ENCODE data around the gene HSPA14.
"Not testable (repeated sequence)": the region's sequence is repeated elsewhere in the genome, so short reads cannot be mapped to it uniquely, and the experiment has no call there.

Gene HSPA14

GRCh38 chr10:14837757-14838581 is at the start of gene HSPA14, which contains the start of the genes CDNF and MSANTD7:
HSPA14 (plus strand) TSS chr10:14838306; CDS start chr10:14838403, 97 bp downstream.
CDNF (minus strand) TSS chr10:14838037; CDS start chr10:14837946, 91 bp downstream.
MSANTD7 (plus strand) TSS chr10:14838306; CDS start chr10:14842285, 3,979 bp downstream.
- peak; percentile 99 for DNase-seq (ENCODE audit: low read depth)

GRCh38 chr10:14798636-14799035 is 39.5 kb upstream of the HSPA14 start:
- no peak for DNase-seq (ENCODE audit: low read depth)

DNA sequence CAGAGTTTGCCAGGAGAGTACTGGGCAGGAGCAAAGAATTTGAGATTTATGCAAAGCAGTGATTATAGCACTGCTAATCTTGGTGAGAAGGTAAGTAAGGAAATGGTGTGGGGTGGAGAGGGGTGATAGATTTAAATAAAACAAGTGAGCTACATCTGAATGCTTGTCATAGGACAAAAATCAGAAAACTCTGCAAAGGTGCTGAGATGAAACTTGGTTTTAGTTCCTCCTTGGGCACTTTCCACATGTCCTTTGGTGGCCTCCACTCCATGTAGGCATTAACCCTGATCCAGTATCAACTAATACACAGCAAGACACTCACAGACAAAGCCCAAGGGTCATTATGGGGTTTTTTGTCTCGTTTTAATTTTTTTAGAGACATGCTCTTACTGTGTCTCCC is 37.7 kb upstream of the HSPA14 start:
- no peak for DNase-seq (ENCODE audit: low read depth)

DNA sequence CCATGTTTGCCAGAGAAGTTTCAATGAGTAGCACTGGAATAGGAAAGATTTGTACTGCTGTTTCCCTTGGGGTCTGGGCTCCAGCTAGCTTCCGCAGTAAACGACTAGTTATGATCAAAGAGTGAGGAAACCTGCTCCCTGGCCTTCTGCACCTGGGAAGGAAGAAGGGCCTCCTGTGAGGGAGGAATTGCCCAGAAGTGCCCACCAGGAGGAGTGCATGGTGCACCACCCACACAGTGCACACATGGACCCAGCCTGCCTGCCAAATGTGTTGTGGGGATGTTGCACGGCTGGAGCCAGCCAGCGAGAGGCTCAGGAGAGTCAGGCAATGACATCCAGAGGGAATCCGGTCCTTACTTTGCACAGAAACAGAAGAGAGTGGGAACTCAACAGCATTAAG is 36.4 kb upstream of the HSPA14 start:
- no peak for DNase-seq (ENCODE audit: low read depth)

- DNase-seq (ENCODE audit: low read depth): no peak
Observed at GRCh38 chr10:14803827-14804226, 34.3 kb upstream of the HSPA14 start.

DNA sequence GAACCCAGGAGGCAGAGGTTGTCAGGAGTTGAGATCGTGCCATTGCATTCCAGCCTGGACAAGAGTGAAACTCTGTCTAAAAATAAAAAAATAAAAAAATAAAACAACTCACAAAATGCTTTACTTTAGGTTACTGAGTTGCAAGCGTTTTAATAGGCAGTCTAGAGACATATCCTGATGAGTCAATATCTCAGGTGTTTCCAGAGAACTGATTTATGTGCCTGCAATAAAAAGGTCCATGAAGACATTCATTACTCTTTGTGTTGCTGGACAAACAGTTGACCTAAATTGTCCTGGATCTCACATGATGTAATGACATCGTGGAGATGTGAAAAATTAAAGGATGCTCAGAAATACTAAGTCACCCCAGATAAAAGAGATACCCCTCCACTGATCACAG is 31.8 kb upstream of the HSPA14 start:
- DNase-seq (ENCODE audit: low read depth): no peak

- no peak for DNase-seq (ENCODE audit: low read depth)
Observed at GRCh38 chr10:14810969-14811953, 26.8 kb upstream of the HSPA14 start.

DNA sequence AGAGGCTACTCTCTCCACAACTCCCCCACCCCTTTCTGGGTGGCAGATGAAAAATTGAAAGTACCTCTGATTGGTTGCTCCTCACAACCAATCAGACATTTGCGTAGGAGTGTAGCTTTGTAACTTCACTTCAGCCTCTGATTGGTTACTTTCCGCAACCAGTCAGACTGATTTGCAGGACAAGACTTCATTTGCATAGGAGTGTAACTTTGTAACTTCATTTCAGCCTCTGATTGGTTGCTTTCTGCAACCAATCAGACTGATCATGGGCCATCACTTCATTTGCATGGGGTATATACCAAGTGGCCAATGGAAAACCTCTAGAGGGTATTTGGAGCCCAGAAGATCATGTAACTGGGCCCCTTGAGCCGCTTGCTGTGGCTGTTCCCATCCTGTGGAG is 25.8 kb upstream of the HSPA14 start:
- no peak for DNase-seq (ENCODE audit: low read depth)

- DNase-seq (ENCODE audit: low read depth): no peak
Observed at GRCh38 chr10:14815681-14816080, 22.4 kb upstream of the HSPA14 start.

- DNase-seq (ENCODE audit: low read depth): not testable (repeated sequence)
Observed at GRCh38 chr10:14816717-14817116, 21.4 kb upstream of the HSPA14 start.

- no peak for DNase-seq (ENCODE audit: low read depth)
Observed at GRCh38 chr10:14820010-14820774, 17.9 kb upstream of the HSPA14 start.

DNA sequence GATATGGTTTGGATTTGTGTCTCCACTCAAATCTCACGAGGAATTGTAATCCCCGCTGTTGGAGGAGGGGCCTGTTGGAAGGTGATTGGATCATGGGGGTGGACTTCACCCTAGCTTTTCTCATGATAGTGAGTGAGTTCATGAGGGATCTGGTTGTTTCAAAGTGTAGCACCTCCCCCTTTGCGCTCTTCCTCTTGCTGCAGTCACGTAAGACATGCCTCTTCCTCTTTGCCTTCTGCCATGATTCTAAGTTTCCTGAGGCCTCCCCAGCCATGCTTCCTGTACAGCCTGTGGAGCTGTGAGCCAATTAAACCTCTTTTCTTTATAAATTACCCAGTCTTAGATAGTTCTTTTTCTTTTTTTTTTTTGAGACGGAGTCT is 17.3 kb upstream of the HSPA14 start:
- no peak for DNase-seq (ENCODE audit: low read depth)

DNA sequence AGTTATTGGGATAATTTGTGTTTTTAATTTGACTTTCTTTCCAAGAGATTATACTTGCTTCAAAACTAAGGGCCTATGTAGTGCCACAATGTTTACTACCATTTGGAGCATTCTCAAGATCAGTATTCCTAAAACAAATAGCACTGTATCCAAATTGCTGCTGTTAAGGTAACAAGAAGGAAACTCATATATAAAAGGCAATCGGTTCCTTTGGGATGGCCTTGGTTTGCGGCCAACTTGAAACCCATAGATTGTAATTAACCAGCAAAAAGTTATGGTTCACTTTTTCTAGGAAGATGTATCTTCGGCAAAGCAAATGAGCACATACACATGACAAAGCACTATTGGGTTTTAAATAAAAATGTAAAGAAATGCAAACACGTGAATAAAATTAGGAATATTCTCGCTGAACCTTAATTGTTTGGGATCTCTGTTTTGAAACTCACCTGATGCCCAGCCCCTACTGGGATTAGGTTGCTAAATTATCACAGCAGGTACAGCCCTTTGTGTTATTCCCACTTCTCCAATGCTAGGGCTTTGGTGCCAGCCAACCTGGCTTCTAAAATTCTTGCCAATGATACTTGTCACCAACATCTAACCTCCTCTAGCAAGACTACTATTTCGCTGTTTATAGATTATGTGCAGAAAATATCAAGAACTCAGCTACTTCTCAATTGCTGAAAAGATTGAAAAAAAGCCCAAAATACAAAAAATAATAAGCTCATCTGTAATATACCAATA is 16.3 kb upstream of the HSPA14 start:
- DNase-seq (ENCODE audit: low read depth): no peak

GRCh38 chr10:14822879-14823755 is 15.0 kb upstream of the HSPA14 start:
- DNase-seq (ENCODE audit: low read depth): no peak

DNA sequence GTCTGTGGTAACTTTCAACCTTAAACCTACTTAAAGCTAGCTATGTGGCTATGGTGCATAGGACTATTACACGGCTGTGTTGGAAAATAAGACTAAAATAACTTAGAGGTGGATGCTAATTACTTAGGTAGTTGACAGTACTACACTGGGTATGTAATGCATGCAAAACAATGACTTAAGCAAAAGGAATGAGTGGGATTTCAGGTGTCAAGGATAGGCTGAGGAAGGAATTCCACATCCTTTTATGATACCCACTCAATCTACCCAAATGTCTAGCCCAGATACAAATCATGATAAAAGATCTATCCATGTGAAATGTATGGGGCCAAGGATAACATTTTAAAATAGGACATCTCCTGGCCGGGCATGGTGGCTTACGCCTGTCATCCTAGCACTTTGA is 14.1 kb upstream of the HSPA14 start:
- DNase-seq (ENCODE audit: low read depth): no peak

- DNase-seq (ENCODE audit: low read depth): no peak
Observed at GRCh38 chr10:14826076-14826829, 11.9 kb upstream of the HSPA14 start.

- no peak for DNase-seq (ENCODE audit: low read depth)
Observed at GRCh38 chr10:14833106-14833505, 5.0 kb upstream of the HSPA14 start.

GRCh38 chr10:14836208-14836607 is 1.9 kb upstream of the HSPA14 start:
- DNase-seq (ENCODE audit: low read depth): no peak

- DNase-seq (ENCODE audit: low read depth): no peak
Observed at GRCh38 chr10:14837003-14837756, 926 bp upstream of the HSPA14 start.
